Osteocyte (in vitro differentiated cells): ENCODE data around the gene GALNT2. TPM values are rescaled to one million over a fixed set of nuclear protein-coding genes. Genes with fewer than 3 reads are reported as not detected.

ENCODE experiments used
- DNase-seq: peaks from one replicate; pipeline ENCODE4 v3.0.0; 2021; ENCODE audit warnings: mixed read lengths; ENCODE audit not compliant: unreplicated experiment; ENCODE audit errors: extremely low spot score
- H3K27ac Mint-ChIP-seq: one replicate; pipeline ENCODE4 v1.8.0; 2021; ENCODE audit warnings: mild to moderate bottlenecking, mixed read lengths; ENCODE audit not compliant: unreplicated experiment
- H3K27me3 Mint-ChIP-seq: one replicate; pipeline ENCODE4 v1.8.0; 2021; ENCODE audit warnings: mixed read lengths; ENCODE audit not compliant: unreplicated experiment
- H3K36me3 Mint-ChIP-seq: one replicate; pipeline ENCODE4 v1.8.0; 2021; ENCODE audit warnings: mixed read lengths; ENCODE audit not compliant: unreplicated experiment
- H3K4me1 Mint-ChIP-seq: one replicate; pipeline ENCODE4 v1.8.0; 2021; ENCODE audit warnings: mixed read lengths; ENCODE audit not compliant: unreplicated experiment
- H3K4me3 Mint-ChIP-seq: one replicate; pipeline ENCODE4 v1.8.0; 2021; ENCODE audit warnings: mild to moderate bottlenecking, moderate library complexity, mixed read lengths; ENCODE audit not compliant: unreplicated experiment
- H3K9me3 Mint-ChIP-seq: one replicate; pipeline ENCODE4 v1.8.0; 2021; ENCODE audit warnings: mixed read lengths; ENCODE audit not compliant: unreplicated experiment
- CTCF ChIP-seq: fragments of 200-600 bp; sonication (generic); IDR thresholded peaks from 2 replicates; pipeline ENCODE4 v1.5.0; 2021; ENCODE audit warnings: antibody characterized with exemption, mild to moderate bottlenecking, moderate library complexity
- total RNA-seq: library from RNA; stranded (reverse); gene quantifications from 2 replicates; pipeline ENCODE4 v1.2.1, GENCODE V29; 2021

Gene GALNT2
- total RNA-seq, 1 donor from 2014 or later: 149 TPM

GRCh38 chr1:230148768-230149469, 81.9 kb downstream of the GALNT2 start:
- TF ChIP-seq CTCF: no peak
- Mint-ChIP-seq H3K4me3 (no peak overlapping the region), H3K27me3 (no peaks in the 10 kb centered on the region), H3K27ac (no peak overlapping the region), H3K9me3 (no peaks in the 10 kb centered on the region), H3K36me3 (peaks cover 3% of the 10 kb centered on the region), H3K4me1 (peaks cover 67% of the 10 kb centered on the region)
- no peak for DNase-seq

GRCh38 chr1:230149751-230150584, 82.9 kb downstream of the GALNT2 start:
- Mint-ChIP-seq H3K27me3 (no peaks in the 10 kb centered on the region), H3K27ac (peak overlapping the region; percentile 77), H3K4me1 (peaks cover 59% of the 10 kb centered on the region), H3K9me3 (no peaks in the 10 kb centered on the region), H3K4me3 (no peak overlapping the region), H3K36me3 (peaks cover 3% of the 10 kb centered on the region)
- no peak for TF ChIP-seq CTCF
- no peak for DNase-seq

GRCh38 chr1:230150615-230151014, 83.6 kb downstream of the GALNT2 start:
- Mint-ChIP-seq H3K4me1 (peaks cover 58% of the 10 kb centered on the region), H3K36me3 (peaks cover 3% of the 10 kb centered on the region)
- TF ChIP-seq CTCF: no peak

GRCh38 chr1:230151924-230152468, 85.0 kb downstream of the GALNT2 start:
- TF ChIP-seq CTCF: no peak

More at GRCh38 chr1:230150615-230151014, 83.6 kb downstream of the GALNT2 start:
- Mint-ChIP-seq H3K4me3 (no peak overlapping the region), H3K27ac (peak overlapping the region; percentile 77), H3K27me3 (no peaks in the 10 kb centered on the region), H3K9me3 (no peaks in the 10 kb centered on the region)
- DNase-seq: no peak

GRCh38 chr1:230152999-230153398, 86.0 kb downstream of the GALNT2 start:
- DNase-seq: no peak
- no peaks in the 10 kb centered on the region for H3K27me3 Mint-ChIP-seq
- peaks cover 6% of the 10 kb centered on the region for H3K36me3 Mint-ChIP-seq
- no peak overlapping the region for H3K4me3 Mint-ChIP-seq
- H3K27ac Mint-ChIP-seq: no peak overlapping the region
- TF ChIP-seq CTCF: no peak
- peaks cover 5% of the 10 kb centered on the region for H3K9me3 Mint-ChIP-seq
- H3K4me1 Mint-ChIP-seq: peaks cover 46% of the 10 kb centered on the region

More at GRCh38 chr1:230151924-230152468, 85.0 kb downstream of the GALNT2 start:
- Mint-ChIP-seq H3K27me3 (no peaks in the 10 kb centered on the region), H3K27ac (no peak overlapping the region), H3K9me3 (peaks cover 4% of the 10 kb centered on the region), H3K4me3 (no peak overlapping the region), H3K4me1 (peaks cover 49% of the 10 kb centered on the region), H3K36me3 (peaks cover 6% of the 10 kb centered on the region)
- DNase-seq: no peak
